HCT116 (cell line): ENCODE results near the gene TCF7L1.

Experiments
- EGR1 ChIP-seq: IDR thresholded peaks from 2 replicates; pipeline ENCODE4 v1.6.1; 2012; ENCODE audit warnings: low read depth
- EZH2 ChIP-seq: fragments of 200-600 bp; sonication (generic); IDR thresholded peaks from 2 replicates; pipeline ENCODE4 v1.6.1; 2017; ENCODE audit warnings: antibody characterized with exemption, mixed run types
- POLR2A ChIP-seq: IDR thresholded peaks from 2 replicates; pipeline ENCODE4 v1.7.0; 2011; ENCODE audit warnings: borderline replicate concordance; ENCODE audit not compliant: insufficient read depth, insufficient read length; ENCODE audit errors: extremely low read depth
- POLR2AphosphoS5 ChIP-seq: IDR thresholded peaks from 2 replicates; pipeline ENCODE4 v1.6.1; 2011; ENCODE audit warnings: mild to moderate bottlenecking, low read depth, low read length, moderate library complexity
- TCF7L2 ChIP-seq: IDR thresholded peaks from 2 replicates; pipeline ENCODE4 v1.7.0; 2011; ENCODE audit warnings: borderline replicate concordance, inconsistent platforms; ENCODE audit not compliant: insufficient read depth, insufficient read length; ENCODE audit errors: extremely low read depth
- ZFX ChIP-seq: fragments of 450-650 bp; IDR thresholded peaks from 2 replicates; pipeline ENCODE4 v1.6.1; 2017
- ZNF274 ChIP-seq: fragments of 200-500 bp; sonication (Bioruptor generic); IDR thresholded peaks from 2 replicates; pipeline ENCODE4 v1.6.1; 2014; ENCODE audit warnings: mild to moderate bottlenecking, low read depth, low read length, inconsistent platforms
- TF ChIP-seq, protein P1 (sequence below), 3 experiments: fragments of 200-600 bp in 1 of 3; sonication (generic) in 1 of 3; IDR thresholded peaks in 2 of 3; conservative IDR thresholded peaks in 1 of 3; 2 replicates each; pipeline ENCODE4 v1.5.1; 2012 to 2017; ENCODE audit warnings: low read depth in 2 of 3, low read length in 2 of 3, antibody characterized with exemption in 1 of 3, borderline replicate concordance in 1 of 3, control low read depth in 1 of 3, mild to moderate bottlenecking in 1 of 3, mixed read lengths in 1 of 3, mixed run types in 1 of 3, moderate library complexity in 1 of 3; ENCODE audit not compliant: insufficient read depth in 1 of 3
- TF ChIP-seq, protein P2 (sequence below): IDR thresholded peaks from 2 replicates; pipeline ENCODE4 v1.6.1; 2012

DNA sequence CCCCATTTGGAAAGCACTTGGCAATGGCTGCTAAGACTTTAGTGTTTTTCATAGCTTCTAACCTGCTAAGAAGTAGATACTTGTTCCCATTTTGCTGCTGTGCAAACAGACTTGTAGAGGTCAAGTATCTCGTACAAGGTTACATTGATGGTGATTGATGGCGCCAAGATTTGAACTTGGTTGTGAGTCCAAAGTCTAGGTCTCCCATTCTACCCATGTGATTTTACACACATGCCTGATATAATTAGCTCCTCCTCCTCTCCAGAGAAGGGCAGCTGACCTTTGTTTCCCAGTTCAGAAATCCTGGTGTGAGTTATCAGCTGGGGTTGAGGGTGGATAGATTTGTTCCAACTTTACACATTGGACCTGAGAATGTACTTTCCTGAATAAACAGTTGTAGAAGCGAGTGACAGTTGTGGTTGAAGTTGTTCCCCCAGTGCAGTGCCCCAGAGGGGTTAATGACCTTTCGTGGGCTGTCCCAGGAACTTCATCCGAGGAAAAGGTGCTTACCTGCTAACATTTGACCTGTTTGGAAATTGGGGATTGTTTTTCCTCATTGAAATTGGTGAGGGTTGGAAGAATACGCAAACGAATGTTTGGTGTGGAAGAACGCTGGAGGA, 10.4 kb downstream of the TCF7L1 start:
- TF ChIP-seq POLR2A = no peak
- no peak for TF ChIP-seq EZH2
- TF ChIP-seq ZFX = no peak
- TF ChIP-seq, protein P1, sequence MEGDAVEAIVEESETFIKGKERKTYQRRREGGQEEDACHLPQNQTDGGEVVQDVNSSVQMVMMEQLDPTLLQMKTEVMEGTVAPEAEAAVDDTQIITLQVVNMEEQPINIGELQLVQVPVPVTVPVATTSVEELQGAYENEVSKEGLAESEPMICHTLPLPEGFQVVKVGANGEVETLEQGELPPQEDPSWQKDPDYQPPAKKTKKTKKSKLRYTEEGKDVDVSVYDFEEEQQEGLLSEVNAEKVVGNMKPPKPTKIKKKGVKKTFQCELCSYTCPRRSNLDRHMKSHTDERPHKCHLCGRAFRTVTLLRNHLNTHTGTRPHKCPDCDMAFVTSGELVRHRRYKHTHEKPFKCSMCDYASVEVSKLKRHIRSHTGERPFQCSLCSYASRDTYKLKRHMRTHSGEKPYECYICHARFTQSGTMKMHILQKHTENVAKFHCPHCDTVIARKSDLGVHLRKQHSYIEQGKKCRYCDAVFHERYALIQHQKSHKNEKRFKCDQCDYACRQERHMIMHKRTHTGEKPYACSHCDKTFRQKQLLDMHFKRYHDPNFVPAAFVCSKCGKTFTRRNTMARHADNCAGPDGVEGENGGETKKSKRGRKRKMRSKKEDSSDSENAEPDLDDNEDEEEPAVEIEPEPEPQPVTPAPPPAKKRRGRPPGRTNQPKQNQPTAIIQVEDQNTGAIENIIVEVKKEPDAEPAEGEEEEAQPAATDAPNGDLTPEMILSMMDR (IDR thresholded peaks at IDR 0.05 in 2 of 3, conservative IDR thresholded peaks at IDR 0.05 in 1 of 3; ENCODE audit: borderline replicate concordance in 1 of 3, insufficient read depth in 1 of 3, low read depth in 2 of 3, low read length in 2 of 3) = no peak
- TF ChIP-seq ZNF274 = no peak
- no peak for TF ChIP-seq EGR1
- no peak for TF ChIP-seq TCF7L2
- TF ChIP-seq, protein P2, sequence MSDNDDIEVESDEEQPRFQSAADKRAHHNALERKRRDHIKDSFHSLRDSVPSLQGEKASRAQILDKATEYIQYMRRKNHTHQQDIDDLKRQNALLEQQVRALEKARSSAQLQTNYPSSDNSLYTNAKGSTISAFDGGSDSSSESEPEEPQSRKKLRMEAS = no peak
- no peak for TF ChIP-seq POLR2AphosphoS5
